Measurements from ENCODE around the gene TANC1. TPM values are rescaled to one million over a fixed set of nuclear protein-coding genes. Genes with fewer than 3 reads are reported as not detected.

The TANC1 gene
- polyA plus RNA-seq, 3 donors: 52.9 to 73.7 (median 54.5) TPM

DNA sequence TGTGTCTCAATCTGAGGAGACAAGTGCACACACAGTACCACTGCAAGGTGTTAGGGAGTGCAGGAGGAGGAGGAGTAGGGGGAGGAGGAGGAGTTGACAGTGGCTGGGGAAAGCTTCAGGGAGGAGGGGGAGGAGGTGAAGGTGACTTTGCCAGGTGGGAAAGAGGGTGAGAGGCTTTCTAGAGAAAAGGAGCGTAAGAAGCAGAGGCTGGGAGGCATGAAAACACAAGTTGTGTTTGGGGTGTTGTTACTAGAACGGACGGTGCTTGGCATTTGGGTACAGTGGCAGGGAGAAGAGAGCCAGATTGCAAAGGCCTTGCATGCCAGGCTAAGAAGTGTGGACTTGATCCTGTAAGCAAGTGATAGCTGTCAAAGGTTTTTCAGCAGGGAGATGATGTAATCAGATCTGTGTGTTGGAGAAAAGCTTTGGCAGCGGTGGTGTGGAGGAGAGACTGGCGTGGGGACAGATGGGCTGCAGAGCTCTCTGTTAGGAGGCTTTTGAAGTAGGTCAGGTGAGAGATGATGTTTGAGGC lies 16.2 kb downstream of the TANC1 start:
- no peak for DNase-seq (ENCODE audit: extremely low read depth in 1 of 11, low read depth in 9 of 11, low spot score in 4 of 11)

DNA sequence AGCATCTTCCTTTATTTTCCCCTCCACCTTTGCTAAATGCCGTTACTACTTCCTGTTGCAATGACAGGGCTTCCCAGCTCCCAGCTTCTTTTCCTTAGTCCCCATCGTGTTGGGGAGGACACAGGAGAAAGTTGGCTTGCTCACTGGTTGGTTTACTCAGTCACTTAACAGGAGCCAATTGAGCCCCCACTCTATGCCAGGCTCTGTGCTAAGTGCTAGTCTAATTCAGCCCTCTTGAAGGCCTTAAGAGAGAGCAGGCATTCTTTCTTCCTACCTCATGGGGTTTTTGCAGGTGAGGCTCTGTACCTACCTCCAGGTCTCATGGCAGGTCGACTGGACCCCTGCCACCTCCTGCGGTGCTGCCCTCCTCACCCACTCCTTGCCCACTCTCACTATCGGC lies 20.1 kb downstream of the TANC1 start:
- DNase-seq (ENCODE audit: extremely low read depth in 1 of 11, low read depth in 9 of 11, low spot score in 4 of 11): no peak

DNA sequence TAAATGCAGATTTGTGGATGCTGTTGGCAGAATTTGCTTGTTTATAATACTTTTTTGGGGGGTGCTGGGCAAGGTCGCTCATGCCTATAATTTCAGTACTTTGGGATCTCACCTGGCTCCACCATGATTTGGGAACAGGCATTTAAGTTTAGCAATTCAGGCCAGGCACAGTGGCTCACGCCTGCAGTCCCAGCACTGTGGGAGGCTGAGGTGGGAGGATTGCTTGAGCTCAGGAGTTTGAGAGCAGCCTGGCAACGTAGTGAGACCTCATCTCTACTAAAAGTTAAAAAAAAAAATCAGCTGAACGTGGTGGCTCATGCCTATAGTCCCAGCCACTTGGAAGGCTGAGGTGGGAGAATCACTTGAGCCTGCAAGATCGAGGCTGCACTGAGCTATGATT lies 20.7 kb downstream of the TANC1 start:
- DNase-seq (ENCODE audit: extremely low read depth in 1 of 11, low read depth in 9 of 11, low spot score in 4 of 11): no peak

DNA sequence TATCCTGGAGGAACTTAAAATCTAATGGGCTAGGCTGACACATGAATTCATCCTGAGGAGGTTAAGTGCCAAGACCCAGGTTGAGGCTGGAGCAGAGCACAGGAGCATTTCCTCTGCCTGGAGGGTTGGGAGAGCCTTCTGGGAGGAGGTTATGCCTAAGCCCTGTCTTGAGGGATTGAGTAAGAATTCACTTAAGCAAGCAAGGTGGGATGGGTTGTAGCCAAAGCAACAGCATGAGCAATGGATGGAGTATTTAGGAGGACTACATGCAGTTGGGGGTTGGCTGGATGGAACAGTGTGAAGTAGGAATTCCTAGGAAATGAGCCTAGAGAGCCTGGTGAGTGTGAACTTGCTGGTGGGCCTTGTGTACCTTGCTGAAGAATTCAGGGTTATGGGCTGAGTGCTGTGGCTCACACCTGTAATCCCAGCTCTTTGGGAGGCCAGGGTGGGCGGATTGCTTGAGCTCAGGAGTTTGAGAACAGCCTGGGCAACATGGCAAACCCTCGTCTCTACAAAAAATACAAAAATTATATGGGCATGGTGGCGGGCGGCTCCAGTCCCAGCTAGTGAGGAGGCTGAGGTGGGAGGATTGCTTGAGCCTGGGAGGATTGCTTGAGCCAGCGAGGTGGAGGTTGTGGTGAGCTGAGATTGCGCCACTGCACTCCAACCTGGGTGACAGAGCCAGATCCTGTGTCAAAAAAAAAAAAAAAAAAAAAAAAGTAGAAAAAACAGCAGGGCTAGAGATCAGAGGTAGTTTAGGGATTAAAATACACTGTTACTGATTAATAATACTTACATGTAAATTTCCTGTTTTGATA lies 22.2 kb downstream of the TANC1 start:
- no peak for DNase-seq (ENCODE audit: extremely low read depth in 1 of 11, low read depth in 9 of 11, low spot score in 4 of 11)

- DNase-seq (ENCODE audit: extremely low read depth in 1 of 11, low read depth in 9 of 11, low spot score in 4 of 11): no peak
These were observed 24.6 kb downstream of the TANC1 start for GRCh38 chr2:158993030-158993429.

GRCh38 chr2:158993721-158994587 lies 25.5 kb downstream of the TANC1 start:
- no peak for DNase-seq (ENCODE audit: extremely low read depth in 1 of 11, low read depth in 9 of 11, low spot score in 4 of 11)

DNA sequence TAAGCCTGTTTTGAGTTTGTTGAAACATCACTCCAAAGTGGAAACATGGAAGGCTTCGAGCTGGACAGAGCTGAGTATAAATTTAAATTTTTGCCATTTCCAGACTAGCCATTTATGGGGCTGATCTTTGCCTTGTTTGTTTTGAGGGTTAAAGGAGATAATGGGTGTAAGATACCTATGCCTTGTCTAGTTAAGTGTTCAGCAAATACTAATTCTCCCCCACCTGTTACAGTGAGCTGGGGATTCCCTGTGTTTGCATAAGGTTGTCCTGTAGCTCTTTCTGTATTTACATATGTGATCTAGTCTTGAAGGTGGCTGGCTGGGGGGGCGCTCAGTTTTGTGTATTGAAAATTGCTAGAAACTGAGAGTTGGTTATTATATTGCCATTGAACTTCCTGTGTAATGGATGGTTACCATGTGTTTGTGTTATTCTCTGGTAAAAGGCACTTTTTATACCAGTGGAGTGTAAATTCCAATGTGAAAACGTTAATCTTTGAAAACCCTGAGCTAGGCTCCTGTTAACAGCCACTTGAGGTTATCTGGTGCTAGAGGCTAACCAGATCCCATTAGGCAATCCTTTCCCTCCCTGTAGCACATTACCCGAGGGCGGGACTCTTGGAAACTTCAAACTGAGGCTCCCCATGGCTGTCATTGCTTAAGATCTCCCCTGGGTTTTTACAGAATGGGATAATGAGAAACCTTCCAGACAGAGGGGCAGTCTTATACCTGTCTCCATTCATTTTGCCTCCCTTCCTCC lies 26.7 kb downstream of the TANC1 start:
- DNase-seq (ENCODE audit: extremely low read depth in 1 of 11, low read depth in 9 of 11, low spot score in 4 of 11): no peak

DNA sequence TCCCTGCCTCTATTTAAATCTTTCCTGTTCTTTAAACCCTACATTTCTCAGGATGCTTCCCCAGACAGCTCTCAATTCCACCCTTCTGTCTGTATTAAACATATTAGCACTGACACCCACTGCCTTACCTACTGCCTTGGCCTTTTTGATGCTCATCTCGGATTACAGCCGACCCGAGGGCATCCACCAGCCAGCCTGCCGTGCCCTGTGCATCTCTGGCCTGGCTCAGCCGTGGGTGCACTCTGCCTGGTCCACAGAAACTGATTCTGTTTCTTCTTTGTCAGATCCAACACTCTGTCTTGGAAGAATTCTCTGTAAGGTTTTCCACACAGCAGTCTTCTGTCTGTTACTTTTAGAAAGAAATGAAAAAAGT lies 27.2 kb downstream of the TANC1 start:
- DNase-seq (ENCODE audit: extremely low read depth in 1 of 11, low read depth in 9 of 11, low spot score in 4 of 11): no peak

- no peak for DNase-seq (ENCODE audit: extremely low read depth in 1 of 11, low read depth in 9 of 11, low spot score in 4 of 11)
These were observed 28.0 kb downstream of the TANC1 start for GRCh38 chr2:158996378-158996993.

DNA sequence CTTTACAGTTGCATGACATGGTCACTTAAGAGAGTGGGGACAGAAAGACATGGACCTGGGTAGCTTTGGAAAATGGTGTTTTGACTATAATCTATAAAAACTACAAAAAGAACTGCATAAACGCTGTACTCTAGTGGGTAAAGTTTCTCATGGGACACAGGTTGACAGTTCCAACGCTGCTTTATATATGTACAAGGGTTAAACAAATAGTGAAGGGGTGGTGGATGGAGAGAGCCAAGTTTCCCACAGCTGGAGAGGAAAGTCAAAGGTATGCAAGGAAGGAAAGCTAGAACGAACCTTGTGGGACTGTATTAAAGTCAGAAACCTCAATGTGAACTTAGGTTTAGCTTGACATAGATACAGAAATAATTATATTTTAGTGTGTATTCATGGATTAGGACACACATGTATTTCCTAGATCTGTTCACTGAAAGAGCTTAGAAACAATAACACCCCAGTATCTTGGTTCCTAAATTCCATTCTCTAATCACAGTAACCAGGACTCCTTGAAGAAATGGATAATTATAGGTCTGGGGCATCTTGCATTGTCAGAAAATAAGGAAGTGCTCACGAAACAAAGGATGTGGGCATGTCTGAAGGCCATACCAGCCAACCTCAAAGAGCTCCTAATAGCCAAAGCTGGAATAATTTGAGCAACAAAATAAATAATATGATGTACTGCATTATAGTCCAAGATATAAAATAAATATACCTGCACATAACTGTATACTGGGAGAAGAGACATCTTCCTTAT lies 28.8 kb downstream of the TANC1 start:
- DNase-seq (ENCODE audit: extremely low read depth in 1 of 11, low read depth in 9 of 11, low spot score in 4 of 11): no peak

GRCh38 chr2:158998551-158999248 lies 30.3 kb downstream of the TANC1 start:
- no peak for DNase-seq (ENCODE audit: extremely low read depth in 1 of 11, low read depth in 9 of 11, low spot score in 4 of 11)

DNA sequence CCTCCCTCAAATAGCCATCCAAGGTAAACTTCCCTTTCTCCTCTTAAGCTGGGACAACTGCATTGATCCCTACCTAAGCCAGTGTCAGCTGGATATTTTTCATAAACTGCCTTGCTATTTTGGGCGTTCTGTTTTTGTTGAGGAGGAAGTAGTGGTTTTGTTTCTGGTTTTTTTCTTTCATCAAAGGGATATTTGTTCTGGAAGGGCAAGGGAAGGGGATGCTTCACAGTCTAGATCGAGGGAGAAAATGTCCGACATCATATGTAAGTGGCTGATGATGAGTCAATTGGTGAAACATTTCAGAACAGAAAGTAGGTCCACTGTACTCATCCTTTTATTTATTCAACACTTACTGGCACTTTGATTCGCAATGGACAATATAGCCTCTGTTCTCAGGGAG lies 31.0 kb downstream of the TANC1 start:
- no peak for DNase-seq (ENCODE audit: extremely low read depth in 1 of 11, low read depth in 9 of 11, low spot score in 4 of 11)

- no peak for DNase-seq (ENCODE audit: extremely low read depth in 1 of 11, low read depth in 9 of 11, low spot score in 4 of 11)
These were observed 31.6 kb downstream of the TANC1 start for GRCh38 chr2:159000072-159000471.

DNA sequence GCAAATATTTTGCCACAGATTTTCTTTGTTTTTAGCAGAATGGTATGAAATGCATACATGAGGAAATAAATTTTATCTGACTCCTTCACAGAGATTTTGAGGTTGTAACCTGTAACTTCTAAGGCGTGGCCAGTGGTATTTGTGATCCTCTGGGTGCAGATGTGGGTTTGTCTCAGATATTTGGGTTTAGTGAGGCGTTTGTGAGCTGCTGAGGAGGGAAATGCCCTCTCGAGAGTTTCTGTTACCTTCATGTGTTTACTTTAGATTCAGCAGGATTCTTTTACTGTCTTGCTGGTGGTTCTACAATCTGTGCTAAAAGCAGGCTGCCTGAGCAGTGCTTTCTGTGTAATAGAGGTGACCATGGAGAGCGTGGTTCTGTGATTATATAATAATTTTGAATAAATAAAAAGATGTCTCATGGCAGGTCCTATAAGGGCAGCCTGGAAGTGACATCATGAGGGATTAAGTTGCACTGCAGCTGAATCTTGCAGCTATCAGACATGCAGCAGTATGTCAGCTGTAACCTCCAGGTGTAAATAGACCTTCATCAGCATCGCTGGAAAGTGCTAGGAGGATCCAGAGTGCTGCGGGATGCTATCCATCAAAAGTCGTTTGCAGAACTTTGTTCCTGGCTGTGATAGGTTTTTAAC lies 34.1 kb downstream of the TANC1 start:
- no peak for DNase-seq (ENCODE audit: extremely low read depth in 1 of 11, low read depth in 9 of 11, low spot score in 4 of 11)

GRCh38 chr2:159003555-159003954 lies 35.1 kb downstream of the TANC1 start:
- no peak for DNase-seq (ENCODE audit: extremely low read depth in 1 of 11, low read depth in 9 of 11, low spot score in 4 of 11)

DNA sequence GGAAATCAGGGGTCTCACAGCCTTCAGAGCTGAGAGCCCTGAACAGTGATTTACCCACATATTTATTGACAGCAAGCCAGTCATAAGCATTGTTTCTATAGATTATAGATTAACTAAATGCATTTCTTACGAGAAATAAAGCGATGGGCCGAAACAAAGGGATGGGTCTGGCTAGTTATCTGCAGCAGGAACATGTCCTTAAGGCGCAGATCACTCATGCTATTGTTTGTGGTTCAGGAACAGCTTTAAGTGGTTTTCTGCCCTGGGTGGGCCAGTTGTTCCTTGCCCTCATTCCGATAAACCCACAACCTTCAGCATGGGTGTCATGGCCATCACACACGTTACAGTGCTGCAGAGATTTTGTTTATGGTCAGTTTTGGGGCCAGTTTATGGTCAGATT lies 36.4 kb downstream of the TANC1 start:
- no peak for DNase-seq (ENCODE audit: extremely low read depth in 1 of 11, low read depth in 9 of 11, low spot score in 4 of 11)

DNA sequence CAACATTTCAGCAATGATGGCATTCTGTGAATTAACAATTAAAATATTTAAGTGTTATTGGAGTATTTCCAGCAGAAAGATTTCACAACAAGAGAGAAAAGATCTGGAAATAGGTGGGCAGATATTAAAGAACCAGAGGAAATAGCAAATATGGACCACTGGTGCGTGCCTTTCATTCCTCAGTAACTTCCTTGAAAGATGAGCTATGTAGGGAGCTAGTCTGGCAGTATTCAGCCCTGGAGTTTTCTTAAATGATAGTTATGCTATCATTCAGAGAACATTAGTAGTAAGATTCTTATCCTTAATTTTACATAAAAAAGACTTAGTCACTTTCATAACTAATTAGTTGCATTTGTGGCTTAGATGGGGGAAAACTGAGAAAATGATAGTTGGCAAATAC lies 41.5 kb downstream of the TANC1 start:
- no peak for DNase-seq (ENCODE audit: extremely low read depth in 1 of 11, low read depth in 9 of 11, low spot score in 4 of 11)
